Suppressor macrophage treated with lipopolysaccharide for 4 hours (primary cell): ENCODE measurements around the gene NPPC.
"Not testable (repeated sequence)": the region's sequence is repeated elsewhere in the genome, so short reads cannot be mapped to it uniquely, and the experiment has no call there.

Experiments used
- DNase-seq: peaks from one replicate; pipeline ENCODE4 v3.0.0-alpha.2; 2020

NPPC gene

GRCh38 chr2:231883468-231883881, 42.7 kb downstream of the NPPC start:
- DNase-seq: no peak

DNA sequence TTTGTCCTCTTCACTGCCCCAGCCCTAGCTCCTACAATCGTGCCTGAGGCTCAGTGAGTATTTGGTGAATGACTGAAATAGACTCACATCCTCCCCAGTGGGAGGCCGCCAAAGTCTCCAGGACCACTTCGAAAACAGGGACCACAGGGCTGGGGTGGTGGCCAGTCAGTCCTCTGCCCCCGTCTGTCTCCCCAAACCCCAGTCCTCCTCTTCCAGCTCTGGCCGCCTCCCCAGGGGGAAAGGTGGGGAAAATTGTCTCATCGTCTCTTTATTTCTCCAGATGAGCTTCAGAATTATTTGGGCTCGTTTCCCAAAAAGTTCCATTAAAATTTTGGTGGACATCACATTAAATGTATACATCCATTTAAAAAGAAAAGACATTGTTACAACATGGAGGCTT, 43.5 kb downstream of the NPPC start:
- no peak for DNase-seq

- DNase-seq: not testable (repeated sequence)
Observed at GRCh38 chr2:231880371-231880770, 45.8 kb downstream of the NPPC start.

- no peak for DNase-seq
Observed at GRCh38 chr2:231879216-231879615, 47.0 kb downstream of the NPPC start.

- DNase-seq: no peak
Observed at GRCh38 chr2:231877533-231878456, 48.4 kb downstream of the NPPC start.

DNA sequence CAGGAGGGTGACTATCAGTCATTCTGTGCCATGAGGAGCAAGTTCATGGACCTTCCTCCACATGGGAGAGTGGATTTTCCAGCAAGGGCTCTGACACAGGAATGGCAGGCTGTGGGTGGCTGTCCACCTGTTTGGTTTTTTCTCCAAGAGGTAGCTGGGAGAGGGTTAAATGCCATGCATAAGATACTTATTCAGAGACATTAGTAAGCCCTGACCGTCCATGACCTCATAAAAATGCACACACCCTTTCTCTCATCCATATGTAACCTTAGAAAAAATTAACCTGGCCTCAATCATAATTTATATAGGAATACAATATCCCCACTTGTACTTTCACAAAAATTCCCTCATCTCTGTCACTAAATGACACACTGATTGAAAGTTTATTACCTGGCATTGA, 51.3 kb downstream of the NPPC start:
- DNase-seq: no peak
